Right lobe of liver (tissue), 6 donors: Measurements from ENCODE around the gene GRM3. TPM values are rescaled to one million over a fixed set of nuclear protein-coding genes. Genes with fewer than 3 reads are reported as not detected.

Source experiments
- ATAC-seq, 4 donors: fragments of 200-7000 bp; cut with Tn5 transposase; one replicate each; pipeline ENCODE4 v1.9.1; 2020; ENCODE audit warnings: mild to moderate bottlenecking in 4 of 4, moderate library complexity in 4 of 4
- DNase-seq, 3 donors: peaks; one replicate each; pipeline ENCODE4 v3.0.0-alpha.2; 2020
- H3K27ac ChIP-seq, 3 donors: fragments of 200-600 bp; one replicate each; pipeline ENCODE4 v1.8.0; 2022
- H3K27me3 ChIP-seq, 2 donors: fragments of 200-600 bp; one replicate each; pipeline ENCODE4 v1.8.0; 2022
- H3K36me3 ChIP-seq, 4 donors: fragments of 200-600 bp; sonication (generic) in 1 of 4; one replicate each; pipeline versions ENCODE4 v1.5.1 to v1.8.0; 2017 to 2022; ENCODE audit warnings: control low read depth in 1 of 4
- H3K4me1 ChIP-seq, 4 donors: fragments of 200-600 bp; sonication (generic) in 1 of 4; one replicate each; pipeline versions ENCODE4 v1.5.1 to v1.8.0; 2017 to 2022; ENCODE audit warnings: control low read depth in 1 of 4
- H3K4me3 ChIP-seq, 3 donors: fragments of 200-600 bp; one replicate each; pipeline ENCODE4 v1.8.0; 2022
- H3K9me3 ChIP-seq, 4 donors: fragments of 200-600 bp; sonication (generic) in 1 of 4; one replicate each; pipeline versions ENCODE4 v1.5.1 to v1.8.0; 2017 to 2022; ENCODE audit warnings: control low read depth in 1 of 4
- POLR2A ChIP-seq: fragments of 450-650 bp; IDR thresholded peaks from one replicate; pipeline ENCODE4 v1.6.1; 2017; ENCODE audit warnings: antibody characterized with exemption, mild to moderate bottlenecking
- WGBS: methylation state at CpG from one replicate; pipeline ENCODE4 v1.1.6; 2018; ENCODE audit warnings: low coverage, low lambda C conversion rate; ENCODE audit not compliant: insufficient coverage; ENCODE audit errors: missing lambda C conversion rate; 5-methylcytosine and 5-hydroxymethylcytosine counted together
- intact Hi-C, 2 donors: fragments of 100-400 bp; cut with DNase I; formaldehyde crosslinking; loops; one replicate each; pipeline versions ENCODE4 v1.11.2 to v1.14.1; 2022
- total RNA-seq, 6 experiments: library from RNA; depleted of rRNA in 2 of 6; stranded (reverse); fragments of >200 nt in 2 of 6; fragmentation: NEBNext Ultra II Directional in 3 of 6; extraction: Animal tissue kit (Norgen Biotek cat#: 25700) in 3 of 6; gene quantifications; one replicate each; pipeline versions ENCODE4 v1.1.0 to v1.2.4, GENCODE V29; 2016 to 2023
- TF ChIP-seq, protein P1 (sequence below), 4 donors: fragments of 200-600 bp in 3 of 4; fragments of 450-650 bp in 1 of 4; IDR thresholded peaks; one replicate each; pipeline versions ENCODE4 v1.5.1 to v1.8.0; 2016 to 2022; ENCODE audit warnings: antibody characterized with exemption in 4 of 4, mild to moderate bottlenecking in 2 of 4
- donor health status: DM: no; HTN: yes; CAD: no.
- donor health status: DM: no; HTN: no; CAD: no.
- donor health status: DM: no; HTN: no; CAD: no.
- donor health status: DM: no; HTN: yes; CAD: no.
- donor health status: DM: no; HTN: yes; CAD: no.

GRM3 gene
- total RNA-seq, 6 experiments from 2014 or later: 0.12 TPM; not detected in 5

- ATAC-seq: no peak
- WGBS: 47% methylated on average over 3 of the region's 3 CpGs
- H3K27ac ChIP-seq: no peak overlapping the region
- no peak overlapping the region for H3K4me3 ChIP-seq
- DNase-seq: no peak
- intact Hi-C loops: no loop called here
- H3K27me3 ChIP-seq: no peaks in the 10 kb centered on the region
- no peak for TF ChIP-seq POLR2A
- H3K4me1 ChIP-seq: no peaks in the 10 kb centered on the region
- no peaks in the 10 kb centered on the region for H3K9me3 ChIP-seq
- H3K36me3 ChIP-seq: no peaks in the 10 kb centered on the region
These were observed 141.9 kb downstream of the GRM3 start for GRCh38 chr7:86785641-86786040.

DNA sequence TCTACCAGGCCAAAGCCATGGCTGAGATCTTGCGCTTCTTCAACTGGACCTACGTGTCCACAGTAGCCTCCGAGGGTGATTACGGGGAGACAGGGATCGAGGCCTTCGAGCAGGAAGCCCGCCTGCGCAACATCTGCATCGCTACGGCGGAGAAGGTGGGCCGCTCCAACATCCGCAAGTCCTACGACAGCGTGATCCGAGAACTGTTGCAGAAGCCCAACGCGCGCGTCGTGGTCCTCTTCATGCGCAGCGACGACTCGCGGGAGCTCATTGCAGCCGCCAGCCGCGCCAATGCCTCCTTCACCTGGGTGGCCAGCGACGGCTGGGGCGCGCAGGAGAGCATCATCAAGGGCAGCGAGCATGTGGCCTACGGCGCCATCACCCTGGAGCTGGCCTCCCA is 142.7 kb downstream of the GRM3 start:
- DNase-seq (no peak), ATAC-seq (no peak)
- TF ChIP-seq POLR2A: no peak
- TF ChIP-seq, protein P1, sequence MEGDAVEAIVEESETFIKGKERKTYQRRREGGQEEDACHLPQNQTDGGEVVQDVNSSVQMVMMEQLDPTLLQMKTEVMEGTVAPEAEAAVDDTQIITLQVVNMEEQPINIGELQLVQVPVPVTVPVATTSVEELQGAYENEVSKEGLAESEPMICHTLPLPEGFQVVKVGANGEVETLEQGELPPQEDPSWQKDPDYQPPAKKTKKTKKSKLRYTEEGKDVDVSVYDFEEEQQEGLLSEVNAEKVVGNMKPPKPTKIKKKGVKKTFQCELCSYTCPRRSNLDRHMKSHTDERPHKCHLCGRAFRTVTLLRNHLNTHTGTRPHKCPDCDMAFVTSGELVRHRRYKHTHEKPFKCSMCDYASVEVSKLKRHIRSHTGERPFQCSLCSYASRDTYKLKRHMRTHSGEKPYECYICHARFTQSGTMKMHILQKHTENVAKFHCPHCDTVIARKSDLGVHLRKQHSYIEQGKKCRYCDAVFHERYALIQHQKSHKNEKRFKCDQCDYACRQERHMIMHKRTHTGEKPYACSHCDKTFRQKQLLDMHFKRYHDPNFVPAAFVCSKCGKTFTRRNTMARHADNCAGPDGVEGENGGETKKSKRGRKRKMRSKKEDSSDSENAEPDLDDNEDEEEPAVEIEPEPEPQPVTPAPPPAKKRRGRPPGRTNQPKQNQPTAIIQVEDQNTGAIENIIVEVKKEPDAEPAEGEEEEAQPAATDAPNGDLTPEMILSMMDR (IDR thresholded peaks at IDR 0.05): no peak
- Histone ChIP-seq H3K4me3 (no peak overlapping the region), H3K27ac (no peak overlapping the region), H3K36me3 (no peaks in the 10 kb centered on the region), H3K9me3 (no peaks in the 10 kb centered on the region), H3K4me1 (no peaks in the 10 kb centered on the region), H3K27me3 (no peaks in the 10 kb centered on the region)
- WGBS: 92% methylated on average over 12 of the region's 36 CpGs
- intact Hi-C loops: no loop called here

DNA sequence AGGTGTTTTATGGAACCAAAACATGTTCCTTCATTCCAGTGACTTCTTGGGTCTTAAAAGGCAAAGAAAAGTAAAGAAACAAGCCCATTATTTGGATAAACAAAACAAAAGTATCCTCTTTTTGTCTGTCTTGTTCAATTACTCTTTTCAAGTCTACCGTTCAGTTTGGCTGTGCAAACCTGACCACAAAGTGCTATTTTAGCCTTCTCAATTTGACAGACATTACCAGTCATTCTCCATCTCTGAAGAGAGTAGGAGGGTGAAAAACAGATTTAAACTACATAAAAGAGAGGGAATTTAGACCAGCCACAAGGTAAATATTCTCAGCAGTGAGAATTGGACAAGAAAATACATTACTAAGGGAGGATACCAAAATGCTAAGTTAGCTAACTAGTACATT is 145.2 kb downstream of the GRM3 start:
- WGBS: 61% methylated on average over 1 of the region's 1 CpG
- TF ChIP-seq, protein P1 (IDR thresholded peaks at IDR 0.05): no peak
- no peak for TF ChIP-seq POLR2A

GRCh38 chr7:86790383-86790782 is 146.7 kb downstream of the GRM3 start:
- DNase-seq (no peak), ATAC-seq (no peak)
- Histone ChIP-seq H3K27ac (no peak overlapping the region), H3K36me3 (no peaks in the 10 kb centered on the region), H3K9me3 (no peaks in the 10 kb centered on the region), H3K27me3 (no peaks in the 10 kb centered on the region), H3K4me3 (no peak overlapping the region), H3K4me1 (no peaks in the 10 kb centered on the region)
- no peak for TF ChIP-seq POLR2A
- TF ChIP-seq, protein P1 (IDR thresholded peaks at IDR 0.05): no peak
- intact Hi-C loops: no loop called here

More for the DNA sequence above, 145.2 kb downstream of the GRM3 start:
- no peak overlapping the region for H3K27ac ChIP-seq
- no peaks in the 10 kb centered on the region for H3K27me3 ChIP-seq
- no peaks in the 10 kb centered on the region for H3K9me3 ChIP-seq
- H3K4me3 ChIP-seq: no peak overlapping the region
- H3K36me3 ChIP-seq: no peaks in the 10 kb centered on the region
- ATAC-seq (no peak), DNase-seq (no peak)
- intact Hi-C loops: no loop called here
- no peaks in the 10 kb centered on the region for H3K4me1 ChIP-seq

GRCh38 chr7:86792260-86792659 is 148.6 kb downstream of the GRM3 start:
- TF ChIP-seq, protein P1 (IDR thresholded peaks at IDR 0.05): no peak
- TF ChIP-seq POLR2A: no peak
- ATAC-seq: no peak
- intact Hi-C loops: no loop called here
- H3K36me3 ChIP-seq: no peaks in the 10 kb centered on the region
- H3K27ac ChIP-seq: no peak overlapping the region
- H3K9me3 ChIP-seq: no peaks in the 10 kb centered on the region
- H3K4me1 ChIP-seq: no peaks in the 10 kb centered on the region
- no peak overlapping the region for H3K4me3 ChIP-seq
- DNase-seq: no peak
- 38% methylated on average over 2 of the region's 2 CpGs for WGBS
- H3K27me3 ChIP-seq: no peaks in the 10 kb centered on the region
